ENCODE measurements around the gene PDE7B. TPM values are rescaled to one million over a fixed set of nuclear protein-coding genes. Genes with fewer than 3 reads are reported as not detected.

Gene PDE7B
- total RNA-seq, 2 experiments from 2014 or later: not detected

DNA sequence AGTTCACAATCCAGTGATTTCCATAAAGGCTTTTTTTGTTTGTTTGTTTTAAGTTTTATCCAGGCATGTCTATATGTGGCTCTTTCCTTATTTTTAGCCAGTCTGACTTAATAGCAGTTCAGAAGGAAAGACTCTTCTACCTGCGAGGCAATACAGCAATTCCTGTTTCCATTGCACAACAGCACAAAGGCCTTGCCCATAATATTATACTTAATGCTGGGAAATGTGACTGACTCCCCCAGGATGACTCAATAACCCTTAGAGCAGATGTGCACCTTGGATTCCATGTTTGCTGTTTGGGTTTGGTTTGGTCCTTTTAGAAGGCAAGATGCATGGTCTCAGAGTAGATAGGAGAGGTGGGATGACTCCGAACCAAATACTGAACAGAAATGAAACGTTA lies 214.5 kb downstream of the PDE7B start:
- Histone ChIP-seq H3K4me3 (ENCODE audit: low read depth, low read length, poor library complexity, severe bottlenecking) (no peak overlapping the region), H3K9me2 (ENCODE audit: insufficient read depth, low read length) (no peaks in the 10 kb centered on the region), H3K4me1 (ENCODE audit: insufficient read depth, low read length, poor library complexity, severe bottlenecking) (no peaks in the 10 kb centered on the region), H3K9me3 (ENCODE audit: low read length) (no peaks in the 10 kb centered on the region), H3K27ac (ENCODE audit: low read depth, low read length, poor library complexity, severe bottlenecking) (no peak overlapping the region), H3K36me3 (ENCODE audit: insufficient read depth, low read length) (no peaks in the 10 kb centered on the region), H3K79me2 (ENCODE audit: insufficient read depth, low read depth, low read length) (no peaks in the 10 kb centered on the region), H4K20me1 (ENCODE audit: insufficient read depth, low read length) (no peaks in the 10 kb centered on the region), H2AFZ (ENCODE audit: low read length) (no peak overlapping the region), H3K4me2 (ENCODE audit: low read length) (no peak overlapping the region)
- TF ChIP-seq EZH2phosphoT487 (IDR thresholded peaks at IDR 0.05; ENCODE audit: borderline replicate concordance, low read depth, low read length): no peak
- TF ChIP-seq, protein P1, sequence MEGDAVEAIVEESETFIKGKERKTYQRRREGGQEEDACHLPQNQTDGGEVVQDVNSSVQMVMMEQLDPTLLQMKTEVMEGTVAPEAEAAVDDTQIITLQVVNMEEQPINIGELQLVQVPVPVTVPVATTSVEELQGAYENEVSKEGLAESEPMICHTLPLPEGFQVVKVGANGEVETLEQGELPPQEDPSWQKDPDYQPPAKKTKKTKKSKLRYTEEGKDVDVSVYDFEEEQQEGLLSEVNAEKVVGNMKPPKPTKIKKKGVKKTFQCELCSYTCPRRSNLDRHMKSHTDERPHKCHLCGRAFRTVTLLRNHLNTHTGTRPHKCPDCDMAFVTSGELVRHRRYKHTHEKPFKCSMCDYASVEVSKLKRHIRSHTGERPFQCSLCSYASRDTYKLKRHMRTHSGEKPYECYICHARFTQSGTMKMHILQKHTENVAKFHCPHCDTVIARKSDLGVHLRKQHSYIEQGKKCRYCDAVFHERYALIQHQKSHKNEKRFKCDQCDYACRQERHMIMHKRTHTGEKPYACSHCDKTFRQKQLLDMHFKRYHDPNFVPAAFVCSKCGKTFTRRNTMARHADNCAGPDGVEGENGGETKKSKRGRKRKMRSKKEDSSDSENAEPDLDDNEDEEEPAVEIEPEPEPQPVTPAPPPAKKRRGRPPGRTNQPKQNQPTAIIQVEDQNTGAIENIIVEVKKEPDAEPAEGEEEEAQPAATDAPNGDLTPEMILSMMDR (conservative IDR thresholded peaks at IDR 0.05; ENCODE audit: low read length): no peak
- CTCF ChIA-PET (ENCODE audit: unreplicated experiment): no interaction called here
- intact Hi-C loops (cut with micrococcal nuclease; ENCODE audit: unreplicated experiment): no loop called here
- no peak for DNase-seq (ENCODE audit: low spot score)
- BruUV-seq (replicated peaks): no TSS peak
- POLR2A ChIA-PET: no interaction called here

DNA sequence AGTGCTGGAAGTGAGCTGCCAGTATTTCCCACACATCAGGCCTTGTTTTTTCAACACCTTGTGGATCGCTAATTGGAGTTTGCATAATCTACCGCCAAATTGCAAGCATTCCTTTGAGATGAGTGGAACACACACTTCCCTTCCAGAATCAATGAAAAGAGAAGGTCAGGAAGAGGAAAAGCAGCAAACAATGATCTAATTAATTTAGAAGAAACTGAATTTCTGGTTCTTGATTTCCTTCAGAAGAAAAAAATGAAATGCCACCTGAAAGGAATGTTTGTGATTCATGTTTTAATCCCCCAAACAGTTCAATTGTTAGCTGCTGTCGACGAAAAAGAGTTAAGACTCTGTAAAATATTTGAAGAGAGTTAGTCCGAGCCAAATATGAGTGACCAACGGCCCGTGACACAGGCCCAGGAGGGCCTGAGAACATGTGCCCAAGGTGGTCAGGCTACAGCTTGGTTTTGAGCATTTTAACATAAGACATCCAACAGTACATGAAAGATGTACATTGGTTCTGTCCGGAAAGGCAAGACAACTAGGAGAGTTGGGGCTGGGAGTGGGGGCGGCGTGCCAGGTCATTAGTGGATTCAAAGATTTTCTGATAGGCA lies 216.3 kb downstream of the PDE7B start:
- no peak for DNase-seq (ENCODE audit: low spot score)
- intact Hi-C loops (cut with micrococcal nuclease; ENCODE audit: unreplicated experiment): no loop called here
- BruUV-seq (replicated peaks): no TSS peak
- ChIA-PET POLR2A (no interaction called here), CTCF (ENCODE audit: unreplicated experiment) (no interaction called here)
- TF ChIP-seq, protein P1 (conservative IDR thresholded peaks at IDR 0.05; ENCODE audit: low read length): no peak
- TF ChIP-seq EZH2phosphoT487 (IDR thresholded peaks at IDR 0.05; ENCODE audit: borderline replicate concordance, low read depth, low read length): no peak
- Histone ChIP-seq H4K20me1 (ENCODE audit: insufficient read depth, low read length) (no peaks in the 10 kb centered on the region), H3K4me3 (ENCODE audit: low read depth, low read length, poor library complexity, severe bottlenecking) (no peak overlapping the region), H3K9me3 (ENCODE audit: low read length) (no peaks in the 10 kb centered on the region), H2AFZ (ENCODE audit: low read length) (no peak overlapping the region), H3K36me3 (ENCODE audit: insufficient read depth, low read length) (no peaks in the 10 kb centered on the region), H3K4me2 (ENCODE audit: low read length) (no peak overlapping the region), H3K4me1 (ENCODE audit: insufficient read depth, low read length, poor library complexity, severe bottlenecking) (no peaks in the 10 kb centered on the region), H3K9me2 (ENCODE audit: insufficient read depth, low read length) (no peaks in the 10 kb centered on the region), H3K27ac (ENCODE audit: low read depth, low read length, poor library complexity, severe bottlenecking) (no peak overlapping the region), H3K79me2 (ENCODE audit: insufficient read depth, low read depth, low read length) (no peaks in the 10 kb centered on the region)

DNA sequence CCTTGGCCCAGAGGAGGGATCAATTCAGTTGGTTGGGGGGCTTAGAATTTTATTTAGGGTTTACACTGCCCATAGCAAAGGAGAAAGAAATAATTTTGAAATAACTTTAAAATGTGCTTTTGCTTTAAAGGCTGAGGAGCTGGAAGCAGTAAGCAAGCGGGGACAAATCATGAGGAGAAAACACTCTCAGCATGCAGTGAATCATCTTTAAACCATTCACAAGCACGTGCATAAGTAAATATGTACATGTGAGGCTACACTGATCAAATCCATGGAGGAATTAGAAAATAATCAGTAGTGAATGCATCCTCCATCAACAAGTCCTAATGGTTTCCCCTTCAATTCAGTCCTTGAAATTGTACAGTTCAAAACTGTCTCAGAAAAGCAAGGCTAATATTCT lies 217.6 kb downstream of the PDE7B start:
- H2AFZ ChIP-seq (ENCODE audit: low read length): no peak overlapping the region
- H4K20me1 ChIP-seq (ENCODE audit: insufficient read depth, low read length): no peaks in the 10 kb centered on the region
- no peaks in the 10 kb centered on the region for H3K9me2 ChIP-seq (ENCODE audit: insufficient read depth, low read length)
- no peak for DNase-seq (ENCODE audit: low spot score)
- ChIA-PET CTCF (ENCODE audit: unreplicated experiment) (no interaction called here), POLR2A (no interaction called here)
- TF ChIP-seq, protein P1 (conservative IDR thresholded peaks at IDR 0.05; ENCODE audit: low read length): no peak
- TF ChIP-seq EZH2phosphoT487 (IDR thresholded peaks at IDR 0.05; ENCODE audit: borderline replicate concordance, low read depth, low read length): no peak
- H3K4me1 ChIP-seq (ENCODE audit: insufficient read depth, low read length, poor library complexity, severe bottlenecking): no peaks in the 10 kb centered on the region
- no TSS peak for BruUV-seq (replicated peaks)
- no peaks in the 10 kb centered on the region for H3K79me2 ChIP-seq (ENCODE audit: insufficient read depth, low read depth, low read length)
- H3K4me3 ChIP-seq (ENCODE audit: low read depth, low read length, poor library complexity, severe bottlenecking): no peak overlapping the region
- H3K4me2 ChIP-seq (ENCODE audit: low read length): no peak overlapping the region
- H3K36me3 ChIP-seq (ENCODE audit: insufficient read depth, low read length): no peaks in the 10 kb centered on the region
- H3K27ac ChIP-seq (ENCODE audit: low read depth, low read length, poor library complexity, severe bottlenecking): no peak overlapping the region
- intact Hi-C loops (cut with micrococcal nuclease; ENCODE audit: unreplicated experiment): no loop called here
- no peaks in the 10 kb centered on the region for H3K9me3 ChIP-seq (ENCODE audit: low read length)

Measured in OCI-LY7 (cell line).